ENCODE results near the gene FLT3.

GRCh38 chr13:27980280-27980998 lies 119.9 kb downstream of the FLT3 start:
- TF ChIP-seq POLR2AphosphoS5 (IDR thresholded peaks at IDR 0.05; ENCODE audit: low read depth, low read length) = no peak
- TF ChIP-seq EZH2phosphoT487 (IDR thresholded peaks at IDR 0.05; ENCODE audit: borderline replicate concordance, low read depth) = no peak
- TF ChIP-seq YY1 (IDR thresholded peaks at IDR 0.05; ENCODE audit: low read depth) = no peak
